ENCODE results near the gene ADA. TPM values are rescaled to one million over a fixed set of nuclear protein-coding genes. Genes with fewer than 3 reads are reported as not detected.
"Not testable (repeated sequence)": the region's sequence is repeated elsewhere in the genome, so short reads cannot be mapped to it uniquely, and the experiment has no call there.

ADA gene
- total RNA-seq, 1 donor, result 14.4 TPM

DNA sequence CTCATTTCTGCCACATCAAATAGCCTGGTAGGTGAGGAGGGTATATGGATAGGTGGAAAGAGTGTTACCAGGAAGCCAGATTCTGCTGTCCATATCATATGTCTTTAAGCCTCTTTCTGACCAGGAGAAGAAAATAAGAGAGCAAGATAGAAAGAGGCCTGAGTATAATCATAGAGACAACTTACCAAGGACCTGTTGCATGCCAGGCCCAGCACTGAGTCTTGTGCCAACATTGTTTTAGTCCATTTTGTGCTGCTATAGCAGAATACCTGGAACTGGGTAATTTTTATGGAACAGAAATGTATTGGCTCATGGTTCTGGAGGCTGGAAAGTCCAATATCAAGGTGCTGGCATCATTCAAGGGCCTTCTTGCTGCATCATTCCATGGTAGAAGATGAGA, 7.3 kb upstream of the ADA start:
- H3K9me3 ChIP-seq (ENCODE audit: low read depth, low read length), result no peaks in the 10 kb centered on the region
- peaks cover 3% of the 10 kb centered on the region for H3K4me1 ChIP-seq (ENCODE audit: insufficient read depth, low read length)

DNA sequence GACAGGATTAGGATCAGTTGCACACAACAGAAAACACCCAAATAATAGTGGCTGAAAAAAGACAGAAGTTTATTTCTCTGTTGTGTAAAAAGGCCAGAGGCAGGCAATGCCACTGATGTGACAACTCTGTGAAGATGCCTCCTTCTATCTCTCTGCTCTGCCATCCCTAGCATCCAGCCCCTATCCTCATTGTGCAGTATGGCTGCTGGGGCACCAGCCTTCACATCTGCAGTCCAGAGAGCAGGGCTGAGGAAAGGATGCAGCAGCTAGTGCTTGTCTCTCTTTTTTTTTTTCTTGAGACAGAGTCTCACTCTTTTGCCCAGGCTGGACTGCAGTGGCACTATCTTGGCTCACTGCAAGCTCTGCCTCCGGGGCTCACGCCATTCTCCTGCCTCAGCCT, 6.4 kb upstream of the ADA start:
- Histone ChIP-seq H3K4me1 (ENCODE audit: insufficient read depth, low read length) (peaks cover 2% of the 10 kb centered on the region), H3K27me3 (ENCODE audit: insufficient read depth, low read length) (no peaks in the 10 kb centered on the region), H3K4me3 (ENCODE audit: low read length) (no peak overlapping the region)

More for the DNA sequence above, 7.3 kb upstream of the ADA start:
- no peak overlapping the region for H3K4me3 ChIP-seq (ENCODE audit: low read length)
- H3K27me3 ChIP-seq (ENCODE audit: insufficient read depth, low read length), result no peaks in the 10 kb centered on the region

GRCh38 chr20:44656448-44656847, 4.9 kb upstream of the ADA start:
- H3K9me3 ChIP-seq (ENCODE audit: low read depth, low read length), result no peaks in the 10 kb centered on the region
- no peaks in the 10 kb centered on the region for H3K27me3 ChIP-seq (ENCODE audit: insufficient read depth, low read length)
- H3K4me1 ChIP-seq (ENCODE audit: insufficient read depth, low read length), result peaks cover 4% of the 10 kb centered on the region
- H3K4me3 ChIP-seq (ENCODE audit: low read length), result no peak overlapping the region

More for the DNA sequence above, 6.4 kb upstream of the ADA start:
- no peaks in the 10 kb centered on the region for H3K9me3 ChIP-seq (ENCODE audit: low read depth, low read length)

DNA sequence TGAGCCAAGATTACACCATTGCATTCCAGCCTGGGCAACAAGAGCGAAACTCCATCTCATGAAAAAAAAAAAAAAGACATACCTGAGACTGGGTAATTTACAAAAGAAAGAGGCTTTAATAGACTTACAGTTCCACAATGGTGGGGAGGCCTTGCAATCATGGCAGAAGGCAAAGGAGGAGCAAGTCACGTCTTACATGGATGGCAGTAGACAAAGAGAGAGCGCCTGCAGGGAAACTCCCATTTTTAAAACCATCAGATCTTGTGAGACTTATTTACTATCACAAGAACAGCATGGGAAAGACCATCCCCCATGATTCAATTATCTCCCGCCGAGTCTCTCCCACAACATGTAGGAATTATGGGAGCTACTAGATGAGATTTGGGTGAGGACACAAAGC, 2.7 kb upstream of the ADA start:
- H3K4me1 ChIP-seq (ENCODE audit: insufficient read depth, low read length), result peaks cover 25% of the 10 kb centered on the region
- not testable (repeated sequence) for H3K9me3 ChIP-seq (ENCODE audit: low read depth, low read length); H3K4me3 ChIP-seq (ENCODE audit: low read length); H3K27me3 ChIP-seq (ENCODE audit: insufficient read depth, low read length)

- no peaks in the 10 kb centered on the region for H3K9me3 ChIP-seq (ENCODE audit: low read depth, low read length)
- no peak overlapping the region for H3K4me3 ChIP-seq (ENCODE audit: low read length)
- H3K27me3 ChIP-seq (ENCODE audit: insufficient read depth, low read length), result no peaks in the 10 kb centered on the region
- peaks cover 31% of the 10 kb centered on the region for H3K4me1 ChIP-seq (ENCODE audit: insufficient read depth, low read length)
Measured at GRCh38 chr20:44653546-44653945, 2.0 kb upstream of the ADA start.

GRCh38 chr20:44651434-44651683, 140 bp downstream of the ADA start:
- Histone ChIP-seq H3K9me3 (ENCODE audit: low read depth, low read length) (no peaks in the 10 kb centered on the region), H3K4me3 (ENCODE audit: low read length) (peak overlapping the region; percentile 78), H3K4me1 (ENCODE audit: insufficient read depth, low read length) (peaks cover 53% of the 10 kb centered on the region), H3K27me3 (ENCODE audit: insufficient read depth, low read length) (no peaks in the 10 kb centered on the region)

DNA sequence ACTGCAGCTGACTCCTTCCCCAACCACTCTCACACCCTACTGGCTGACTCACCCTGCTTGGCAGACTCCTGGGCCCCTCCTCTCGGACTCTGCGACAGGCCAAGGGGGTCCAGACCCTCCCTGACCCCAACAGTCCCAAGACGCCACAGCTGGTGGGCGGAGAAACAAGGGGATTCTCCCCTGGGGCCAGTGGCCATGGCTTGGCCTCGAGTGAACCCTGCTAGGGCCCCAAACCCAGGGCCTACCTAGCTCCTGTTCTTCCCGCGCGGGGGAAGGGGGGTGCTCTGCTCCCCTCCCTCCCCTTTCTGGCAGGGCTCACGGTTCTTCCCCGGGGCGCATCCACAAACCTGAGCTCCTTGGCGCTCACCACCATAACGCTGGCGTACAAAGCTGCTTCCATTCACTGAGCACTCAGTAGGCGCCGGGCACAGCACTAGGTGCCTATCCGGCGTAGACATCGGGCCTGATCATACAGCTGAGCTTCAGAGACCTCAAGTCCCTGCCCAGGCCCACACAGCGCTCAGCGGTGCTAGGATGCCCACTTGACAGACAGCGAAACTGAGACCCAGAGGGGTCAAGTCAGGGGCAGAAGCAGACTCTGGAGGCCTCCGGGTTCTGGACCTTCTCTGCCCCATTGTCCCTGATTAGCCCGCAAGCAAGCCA, 597 bp downstream of the ADA start:
- Histone ChIP-seq H3K9me3 (ENCODE audit: low read depth, low read length) (no peaks in the 10 kb centered on the region), H3K4me3 (ENCODE audit: low read length) (peak overlapping the region; percentile 78), H3K27me3 (ENCODE audit: insufficient read depth, low read length) (no peaks in the 10 kb centered on the region), H3K4me1 (ENCODE audit: insufficient read depth, low read length) (peaks cover 58% of the 10 kb centered on the region)

DNA sequence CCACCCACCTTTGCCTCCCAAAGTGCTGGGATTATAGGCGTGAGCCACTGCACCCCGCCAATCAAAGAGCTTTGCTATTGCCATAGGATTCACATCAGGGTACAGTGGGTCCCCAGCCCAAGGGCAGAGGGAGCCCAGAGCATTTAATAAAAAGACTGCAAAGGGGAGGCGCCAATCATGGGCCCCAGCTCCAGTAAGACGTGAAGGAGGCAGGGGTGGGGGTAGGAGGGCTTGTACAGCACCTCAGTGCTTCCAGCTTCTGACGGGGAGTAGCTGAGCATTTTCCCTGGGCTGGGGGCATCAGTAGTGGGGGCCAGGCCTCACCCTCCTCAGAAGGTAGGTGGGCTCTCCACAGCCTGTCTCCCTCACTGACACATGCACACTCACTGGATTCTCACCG, 1.5 kb downstream of the ADA start:
- no peaks in the 10 kb centered on the region for H3K27me3 ChIP-seq (ENCODE audit: insufficient read depth, low read length)
- no peak overlapping the region for H3K4me3 ChIP-seq (ENCODE audit: low read length)
- H3K9me3 ChIP-seq (ENCODE audit: low read depth, low read length), result no peaks in the 10 kb centered on the region
- peaks cover 67% of the 10 kb centered on the region for H3K4me1 ChIP-seq (ENCODE audit: insufficient read depth, low read length)

- H3K9me3 ChIP-seq (ENCODE audit: low read depth, low read length), result no peaks in the 10 kb centered on the region
- no peak overlapping the region for H3K4me3 ChIP-seq (ENCODE audit: low read length)
- H3K27me3 ChIP-seq (ENCODE audit: insufficient read depth, low read length), result no peaks in the 10 kb centered on the region
- peaks cover 76% of the 10 kb centered on the region for H3K4me1 ChIP-seq (ENCODE audit: insufficient read depth, low read length)
Measured at GRCh38 chr20:44649126-44649525, 2.4 kb downstream of the ADA start.

- H3K9me3 ChIP-seq (ENCODE audit: low read depth, low read length), result no peaks in the 10 kb centered on the region
- H3K27me3 ChIP-seq (ENCODE audit: insufficient read depth, low read length), result no peaks in the 10 kb centered on the region
- no peak overlapping the region for H3K4me3 ChIP-seq (ENCODE audit: low read length)
- H3K4me1 ChIP-seq (ENCODE audit: insufficient read depth, low read length), result peaks cover 81% of the 10 kb centered on the region
Measured at GRCh38 chr20:44648579-44648978, 2.9 kb downstream of the ADA start.

GRCh38 chr20:44648068-44648467, 3.4 kb downstream of the ADA start:
- Histone ChIP-seq H3K27me3 (ENCODE audit: insufficient read depth, low read length) (no peaks in the 10 kb centered on the region), H3K9me3 (ENCODE audit: low read depth, low read length) (no peaks in the 10 kb centered on the region), H3K4me1 (ENCODE audit: insufficient read depth, low read length) (peaks cover 86% of the 10 kb centered on the region), H3K4me3 (ENCODE audit: low read length) (no peak overlapping the region)

GRCh38 chr20:44646641-44647274, 4.7 kb downstream of the ADA start:
- Histone ChIP-seq H3K9me3 (ENCODE audit: low read depth, low read length) (no peaks in the 10 kb centered on the region), H3K4me3 (ENCODE audit: low read length) (no peak overlapping the region)

DNA sequence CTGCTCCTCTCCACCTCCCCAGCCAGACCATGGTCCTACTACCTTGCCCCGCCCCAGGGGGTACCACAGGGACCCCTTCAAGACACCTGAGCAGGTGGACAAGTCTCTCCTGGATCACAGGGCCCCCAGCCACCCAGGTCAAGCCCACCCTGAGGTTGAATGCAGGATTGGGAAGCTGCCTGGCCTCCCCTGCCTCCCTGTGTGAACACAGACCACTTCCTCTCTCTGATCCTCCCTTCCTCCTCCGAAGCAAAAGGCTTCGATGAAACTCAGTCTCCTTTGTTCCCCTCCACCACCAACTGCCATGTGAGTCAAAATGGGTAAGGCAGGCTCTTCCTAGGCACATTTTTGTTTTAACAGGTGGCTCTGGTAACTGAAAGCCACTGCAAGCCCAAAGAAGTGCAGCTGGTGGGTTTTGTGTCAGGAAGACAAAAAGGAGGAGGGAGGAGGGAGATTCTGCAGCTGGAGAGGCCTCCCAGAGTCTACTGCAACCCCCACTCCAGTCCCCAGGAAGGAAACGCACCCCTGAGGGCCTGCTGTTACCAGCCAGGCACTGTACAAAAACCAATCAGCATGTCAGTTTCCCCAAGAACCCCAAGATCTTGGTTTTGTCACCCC, 5.4 kb downstream of the ADA start:
- no peak overlapping the region for H3K4me3 ChIP-seq (ENCODE audit: low read length)
- H3K9me3 ChIP-seq (ENCODE audit: low read depth, low read length), result no peaks in the 10 kb centered on the region
- peaks cover 100% of the 10 kb centered on the region for H3K4me1 ChIP-seq (ENCODE audit: insufficient read depth, low read length)
- H3K27me3 ChIP-seq (ENCODE audit: insufficient read depth, low read length), result no peaks in the 10 kb centered on the region

More at GRCh38 chr20:44646641-44647274, 4.7 kb downstream of the ADA start:
- H3K27me3 ChIP-seq (ENCODE audit: insufficient read depth, low read length), result no peaks in the 10 kb centered on the region
- peaks cover 96% of the 10 kb centered on the region for H3K4me1 ChIP-seq (ENCODE audit: insufficient read depth, low read length)

DNA sequence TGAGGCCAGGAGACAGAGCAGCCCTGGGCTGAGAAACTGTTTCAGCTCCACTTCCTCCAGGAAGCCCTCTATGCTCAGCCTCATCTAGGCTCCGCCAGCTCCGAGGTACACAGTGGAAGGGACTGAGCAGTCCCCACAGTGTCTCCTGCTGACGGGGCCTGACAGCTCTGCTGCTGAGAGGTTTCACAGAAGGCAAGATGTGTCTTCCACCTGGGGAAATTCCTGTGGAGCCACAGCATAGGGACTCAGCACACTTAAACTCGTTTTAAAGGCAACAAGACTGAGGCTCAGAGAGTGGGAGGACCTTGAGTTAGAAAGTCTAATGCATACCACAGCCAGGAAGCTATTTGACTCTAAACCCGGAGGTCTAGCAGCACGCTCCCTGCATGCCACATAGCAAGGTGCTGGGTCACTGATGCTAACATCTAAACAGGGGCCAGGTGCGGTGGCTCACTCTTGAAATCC, 6.8 kb downstream of the ADA start:
- no peaks in the 10 kb centered on the region for H3K9me3 ChIP-seq (ENCODE audit: low read depth, low read length)
- no peak overlapping the region for H3K4me3 ChIP-seq (ENCODE audit: low read length)
- H3K27me3 ChIP-seq (ENCODE audit: insufficient read depth, low read length), result no peaks in the 10 kb centered on the region
- H3K4me1 ChIP-seq (ENCODE audit: insufficient read depth, low read length), result peaks cover 92% of the 10 kb centered on the region

DNA sequence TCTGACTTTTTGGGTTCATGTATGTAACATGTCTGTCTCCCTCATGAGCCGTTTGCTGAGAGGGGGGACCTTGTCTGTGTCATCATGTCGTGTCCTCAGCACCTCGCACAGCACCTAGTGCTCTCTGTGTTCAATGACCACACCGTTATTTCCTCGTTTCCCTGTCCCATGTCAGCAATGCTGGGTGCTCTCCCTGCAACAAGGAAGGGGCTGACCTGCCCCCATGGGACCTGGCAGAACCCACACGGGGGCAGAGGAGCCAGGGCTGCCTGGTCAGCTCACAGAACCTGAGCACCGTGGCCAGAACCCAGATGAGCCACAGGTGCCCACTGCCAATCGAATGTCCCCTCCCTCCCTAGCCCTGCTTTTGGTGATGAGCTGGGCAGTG, 7.3 kb downstream of the ADA start:
- Histone ChIP-seq H3K4me3 (ENCODE audit: low read length) (no peak overlapping the region), H3K4me1 (ENCODE audit: insufficient read depth, low read length) (peaks cover 87% of the 10 kb centered on the region), H3K27me3 (ENCODE audit: insufficient read depth, low read length) (no peaks in the 10 kb centered on the region), H3K9me3 (ENCODE audit: low read depth, low read length) (no peaks in the 10 kb centered on the region)
